HepG2 (cell line): ENCODE measurements around the gene ZNF514. TPM values are rescaled to one million over a fixed set of nuclear protein-coding genes. Genes with fewer than 3 reads are reported as not detected.

Experiments used
- BORCS8-MEF2B ChIP-seq: sonication (generic); formaldehyde crosslinking; IDR thresholded peaks from 2 replicates; pipeline ENCODE4 v1.8.0; 2022; ENCODE audit warnings: mild to moderate bottlenecking, missing genetic modification reagents
- BRCA1 ChIP-seq: sonication (generic); formaldehyde crosslinking; IDR thresholded peaks from 2 replicates; pipeline ENCODE4 v1.4.0; 2020; ENCODE audit warnings: missing genetic modification reagents
- DNMT3B ChIP-seq: conservative IDR thresholded peaks from 2 replicates; pipeline ENCODE4 v1.6.1; 2016; ENCODE audit warnings: missing biosample characterization, control low read depth
- HDAC2 ChIP-seq: sonication (generic); formaldehyde crosslinking; IDR thresholded peaks from 2 replicates; pipeline ENCODE4 v1.4.0; 2020; ENCODE audit warnings: missing genetic modification reagents
- IKZF4 ChIP-seq: sonication (generic); formaldehyde crosslinking; IDR thresholded peaks from 2 replicates; pipeline ENCODE4 v1.5.1; 2020; ENCODE audit warnings: borderline replicate concordance, mild to moderate bottlenecking, low read depth, missing genetic modification reagents; ENCODE audit errors: not compliant biosample characterization
- JUNB ChIP-seq: sonication (generic); formaldehyde crosslinking; IDR thresholded peaks from 2 replicates; pipeline ENCODE4 v1.8.0; 2022; ENCODE audit warnings: missing genetic modification reagents, mild to moderate bottlenecking, borderline replicate concordance
- KDM4B ChIP-seq: sonication (generic); formaldehyde crosslinking; IDR thresholded peaks from 2 replicates; pipeline ENCODE4 v1.4.0; 2020; ENCODE audit warnings: missing genetic modification reagents
- MAZ ChIP-seq, 2 experiments: sonication (generic) in 1 of 2; formaldehyde crosslinking in 1 of 2; IDR thresholded peaks; 2 replicates each; pipeline versions ENCODE4 v1.5.0 to v1.6.1; 2012 to 2020; ENCODE audit warnings: low read depth in 2 of 2, mild to moderate bottlenecking in 2 of 2, borderline replicate concordance in 1 of 2, improper control_type of control experiment in 1 of 2, low read length in 1 of 2, missing genetic modification reagents in 1 of 2, moderate library complexity in 1 of 2
- MYNN ChIP-seq: sonication (generic); formaldehyde crosslinking; IDR thresholded peaks from 2 replicates; pipeline ENCODE4 v1.4.0; 2020; ENCODE audit warnings: mild to moderate bottlenecking, low read depth, missing genetic modification reagents
- NFE2L1 ChIP-seq: sonication (generic); formaldehyde crosslinking; IDR thresholded peaks from 2 replicates; pipeline ENCODE4 v1.4.0; 2020; ENCODE audit warnings: missing genetic modification reagents, mild to moderate bottlenecking, borderline replicate concordance
- NFIB ChIP-seq: sonication (generic); formaldehyde crosslinking; IDR thresholded peaks from 2 replicates; pipeline ENCODE4 v1.9.0; 2021; ENCODE audit warnings: missing genetic modification reagents, mild to moderate bottlenecking, borderline replicate concordance
- PCBP2 ChIP-seq: fragments of 200-400 bp; formaldehyde crosslinking; optimal IDR thresholded peaks from 2 replicates; pipeline ENCODE3; 2018; ENCODE audit warnings: low read length, low read depth; ENCODE audit not compliant: poor library complexity, severe bottlenecking
- SATB2 ChIP-seq: sonication (generic); formaldehyde crosslinking; IDR thresholded peaks from 2 replicates; pipeline ENCODE4 v1.5.0; 2020; ENCODE audit warnings: missing genetic modification reagents
- SP2 ChIP-seq: sonication (generic); formaldehyde crosslinking; IDR thresholded peaks from 2 replicates; pipeline ENCODE4 v1.5.1; 2020; ENCODE audit warnings: mild to moderate bottlenecking, missing genetic modification reagents
- TFDP2 ChIP-seq: sonication (generic); formaldehyde crosslinking; IDR thresholded peaks from 2 replicates; pipeline ENCODE4 v1.4.0; 2020; ENCODE audit warnings: missing genetic modification reagents
- ZNF17 ChIP-seq: sonication (generic); formaldehyde crosslinking; IDR thresholded peaks from 2 replicates; pipeline ENCODE4 v1.5.0; 2020; ENCODE audit warnings: mild to moderate bottlenecking, missing genetic modification reagents
- ZNF205 ChIP-seq: IDR thresholded peaks from 2 replicates; pipeline ENCODE4 v1.6.1; 2018; ENCODE audit warnings: missing biosample characterization, missing genetic modification reagents
- ZNF337 ChIP-seq: sonication (generic); formaldehyde crosslinking; IDR thresholded peaks from 2 replicates; pipeline ENCODE4 v1.5.1; 2020; ENCODE audit warnings: missing genetic modification reagents, low read depth, mild to moderate bottlenecking, borderline replicate concordance
- ZNF639 ChIP-seq: conservative IDR thresholded peaks from 2 replicates; pipeline ENCODE4 v1.6.1; 2018; ENCODE audit warnings: missing genetic modification reagents
- ZNF816 ChIP-seq: sonication (generic); formaldehyde crosslinking; IDR thresholded peaks from 2 replicates; pipeline ENCODE4 v1.8.0; 2022; ENCODE audit warnings: missing genetic modification reagents, mild to moderate bottlenecking, borderline replicate concordance
- polyA plus RNA-seq, 8 experiments: library from polyadenylated mRNA; depleted of rRNA in 3 of 8; stranded (reverse) in 7 of 8; unstranded in 1 of 8; fragments of >200 nt; fragmentation: Illumina TruSeq in 4 of 8; extraction: Trizol in 4 of 8; gene quantifications; 2 replicates each; pipeline versions ENCODE4 v1.2.1 to v1.2.3, GENCODE V29; 2011 to 2016; ENCODE audit warnings: low read depth in 4 of 8, missing spikeins in 1 of 8, mixed read lengths in 1 of 8; ENCODE audit not compliant: insufficient read depth in 1 of 8
- total RNA-seq, 5 experiments: library from RNA; depleted of rRNA; stranded (reverse); fragments of >200 nt; fragmentation: Illumina TruSeq; extraction: Trizol; gene quantifications; 2 replicates each; pipeline ENCODE4 v1.2.3, GENCODE V29; 2016; ENCODE audit warnings: low read depth in 1 of 5
- TF ChIP-seq, protein P1 (sequence below): sonication (generic); formaldehyde crosslinking; IDR thresholded peaks from 2 replicates; pipeline ENCODE4 v1.4.0; 2020; ENCODE audit warnings: missing genetic modification reagents

ZNF514 gene
- total and polyA plus RNA-seq, 2 of the 13 experiments (the other 11 are each of a cell fraction or from before 2014, with no cell fraction given), result 15.2 to 18.7 TPM

DNA sequence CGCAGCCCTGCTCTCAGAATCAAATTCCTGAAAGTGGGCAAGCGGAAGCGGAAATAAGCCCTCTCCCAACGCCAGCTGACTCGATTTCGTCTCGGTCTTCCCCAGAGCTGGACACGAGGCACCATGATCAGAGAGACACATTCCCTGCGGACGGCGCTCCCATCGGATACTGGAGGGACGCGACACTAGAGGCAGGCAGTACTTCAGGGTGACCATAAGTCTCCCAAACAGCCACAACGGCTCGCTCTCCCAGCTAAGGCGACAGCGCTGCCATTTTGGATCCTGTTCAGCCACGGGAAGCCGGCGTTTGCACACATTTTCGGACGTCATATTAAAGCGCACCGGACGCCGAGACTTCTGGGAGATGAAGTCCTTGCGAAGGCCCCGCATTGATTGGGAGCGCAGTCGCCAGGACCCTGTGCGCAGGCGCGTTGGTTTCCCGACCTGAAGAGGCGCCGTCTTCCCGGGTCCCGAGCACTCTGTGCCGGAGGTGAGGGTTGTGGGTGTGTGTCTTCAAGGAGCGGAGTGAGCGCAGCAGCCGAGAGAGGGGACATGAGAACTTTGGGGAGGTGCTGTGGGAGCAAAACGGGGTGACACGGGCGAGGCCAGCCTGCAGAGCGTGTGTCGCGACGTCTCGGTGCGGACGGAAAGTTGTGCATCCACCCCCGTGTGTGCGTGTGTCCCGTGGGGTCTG is 5.9 kb upstream of the ZNF514 start, which contains the start of gene ZNF2 (continued):
- TF ChIP-seq ZNF337 (peak; percentile 91), SP2 (CRISPR knock-in tag) (peak; percentile 49; the same call in 1 of the 2 replicates), MYNN (peak; percentile 92; the same call in 1 of the 2 replicates), SATB2 (no peak), NFE2L1 (CRISPR knock-in tag) (no peak), IKZF4 (CRISPR knock-in tag) (no peak), ZNF17 (no peak), PCBP2 (no peak), KDM4B (CRISPR knock-in tag) (no peak), ZNF205 (CRISPR knock-in tag) (peak; percentile 93), JUNB (no peak; the same call in 1 of the 2 replicates), NFIB (CRISPR knock-in tag) (no peak), ZNF639 (CRISPR knock-in tag) (0 out of 2 replicates have a peak, but pooled peaks have one; percentile 22), BRCA1 (CRISPR knock-in tag) (peak; percentile 48; the same call in 1 of the 2 replicates), HDAC2 (peak; percentile 93), TFDP2 (CRISPR knock-in tag) (peak; percentile 66; the same call in 1 of the 2 replicates), MAZ (IDR thresholded peaks at IDR 0.05; ENCODE audit: borderline replicate concordance, low read depth, low read length) (0 out of 2 replicates have a peak, but pooled peaks have one; percentile 30), MAZ (CRISPR knock-in tag; IDR thresholded peaks at IDR 0.05; ENCODE audit: low read depth) (peak; percentile 76; the same call in 1 of the 2 replicates), DNMT3B (CRISPR knock-in tag) (no peak; the same call in 1 of the 2 replicates), ZNF816 (CRISPR knock-in tag) (no peak), BORCS8-MEF2B (CRISPR knock-in tag) (peak; percentile 68)
- TF ChIP-seq, protein P1, sequence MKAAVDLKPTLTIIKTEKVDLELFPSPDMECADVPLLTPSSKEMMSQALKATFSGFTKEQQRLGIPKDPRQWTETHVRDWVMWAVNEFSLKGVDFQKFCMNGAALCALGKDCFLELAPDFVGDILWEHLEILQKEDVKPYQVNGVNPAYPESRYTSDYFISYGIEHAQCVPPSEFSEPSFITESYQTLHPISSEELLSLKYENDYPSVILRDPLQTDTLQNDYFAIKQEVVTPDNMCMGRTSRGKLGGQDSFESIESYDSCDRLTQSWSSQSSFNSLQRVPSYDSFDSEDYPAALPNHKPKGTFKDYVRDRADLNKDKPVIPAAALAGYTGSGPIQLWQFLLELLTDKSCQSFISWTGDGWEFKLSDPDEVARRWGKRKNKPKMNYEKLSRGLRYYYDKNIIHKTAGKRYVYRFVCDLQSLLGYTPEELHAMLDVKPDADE (CRISPR knock-in tag), result no peak
